Caco-2 (cell line): ENCODE data around the gene UFSP1. TPM values are rescaled to one million over a fixed set of nuclear protein-coding genes. Genes with fewer than 3 reads are reported as not detected.
A peak's percentile ranks its signal among the peaks of the same experiment; 100 is the strongest.
"Not testable (repeated sequence)": the region's sequence is repeated elsewhere in the genome, so short reads cannot be mapped to it uniquely, and the experiment has no call there.

ENCODE experiments used
- BruUV-seq: library from RNA; stranded (reverse); fragments of 400-500 nt; replicated peaks from 2 replicates; lab custom pipeline; 2021; lab: Mats Ljungman, UMichigan
- CTCF ChIA-PET: fragments of 300-600 bp; sonication (Branson Sonifier 250); formaldehyde crosslinking; loops from one replicate; lab custom pipeline; 2022; ENCODE audit warnings: antibody characterized with exemption; lab: Charles Lee
- POLR2A ChIA-PET: fragments of 300-600 bp; sonication (Branson Sonifier 250); formaldehyde crosslinking; loops from one replicate; lab custom pipeline; 2022; ENCODE audit warnings: antibody characterized with exemption; lab: Charles Lee
- DNase-seq, 2 experiments: peaks; one replicate each; pipeline versions ENCODE4 v3.0.0 to v3.0.0-alpha.2; 2020 to 2022
- H3K27me3 ChIP-seq: replicated peaks from 2 replicates; pipeline ENCODE4 v1.6.0; 2011; ENCODE audit warnings: low read length; ENCODE audit not compliant: control insufficient read depth, insufficient read depth
- H3K36me3 ChIP-seq: 2 replicates; pipeline ENCODE4 v1.5.1; 2011; ENCODE audit warnings: low read length; ENCODE audit not compliant: control insufficient read depth, insufficient read depth
- H3K4me1 ChIP-seq: fragments of 250-450 bp; sonication (Bioruptor Pico); 2 replicates; pipeline ENCODE4 v1.5.1; 2020; ENCODE audit warnings: mild to moderate bottlenecking
- H3K4me3 ChIP-seq: 2 replicates; pipeline ENCODE4 v1.5.1; 2011; ENCODE audit warnings: low read depth, mild to moderate bottlenecking, control low read depth, low read length
- H3K9me3 ChIP-seq: fragments of 250-450 bp; sonication (Bioruptor Pico); 2 replicates; pipeline ENCODE4 v1.5.1; 2020; ENCODE audit warnings: mild to moderate bottlenecking, moderate library complexity
- H3K27ac Mint-ChIP-seq: one replicate; pipeline ENCODE4 v1.8.0; 2022; ENCODE audit warnings: mixed read lengths; ENCODE audit not compliant: unreplicated experiment
- H3K27me3 Mint-ChIP-seq: one replicate; pipeline ENCODE4 v1.8.0; 2022; ENCODE audit warnings: mixed read lengths; ENCODE audit not compliant: insufficient read depth, unreplicated experiment
- H3K36me3 Mint-ChIP-seq: one replicate; pipeline ENCODE4 v1.8.0; 2022; ENCODE audit warnings: mild to moderate bottlenecking, mixed read lengths; ENCODE audit not compliant: insufficient read depth, unreplicated experiment
- H3K4me1 Mint-ChIP-seq: one replicate; pipeline ENCODE4 v1.8.0; 2022; ENCODE audit warnings: low read depth, mixed read lengths; ENCODE audit not compliant: unreplicated experiment
- H3K4me3 Mint-ChIP-seq: one replicate; pipeline ENCODE4 v1.8.0; 2022; ENCODE audit warnings: mild to moderate bottlenecking, moderate library complexity, mixed read lengths; ENCODE audit not compliant: unreplicated experiment
- H3K9me3 Mint-ChIP-seq: one replicate; pipeline ENCODE4 v1.8.0; 2022; ENCODE audit warnings: mixed read lengths; ENCODE audit not compliant: unreplicated experiment
- CTCF ChIP-seq, 2 experiments: fragments of 200-600 bp in 1 of 2; IDR thresholded peaks; 1 replicate in 1 of 2; 2 replicates in 1 of 2; pipeline versions ENCODE4 v1.5.1 to v1.8.0; 2011 to 2022; ENCODE audit warnings: antibody characterized with exemption in 1 of 2, control low read depth in 1 of 2, inconsistent platforms in 1 of 2, low read depth in 1 of 2, low read length in 1 of 2, mild to moderate bottlenecking in 1 of 2, moderate library complexity in 1 of 2; ENCODE audit not compliant: insufficient read depth in 1 of 2, severe bottlenecking in 1 of 2, unreplicated experiment in 1 of 2
- intact Hi-C: fragments of 100-400 bp; cut with micrococcal nuclease; formaldehyde crosslinking; loops from one replicate; pipeline ENCODE4 v1.10.0; 2022; ENCODE audit not compliant: unreplicated experiment
- total RNA-seq: library from RNA; stranded (reverse); gene quantifications from 2 replicates; pipeline ENCODE4 v1.2.3, GENCODE V29; 2022

The UFSP1 gene
- total RNA-seq, 1 experiment from 2014 or later: 4.6 TPM

GRCh38 chr7:100921039-100921438, 31.5 kb upstream of the UFSP1 start:
- POLR2A ChIA-PET: interaction anchor here (0.6 kb wide), 1 partner anchor 17 kb away, joined by 3 read pairs; no protein-coding TSS in a partner anchor
- Mint-ChIP-seq H3K4me3 (no peak overlapping the region), H3K27me3 (no peaks in the 10 kb centered on the region), H3K9me3 (no peaks in the 10 kb centered on the region), H3K36me3 (no peaks in the 10 kb centered on the region), H3K27ac (no peak overlapping the region), H3K4me1 (peaks cover 25% of the 10 kb centered on the region)
- peaks cover 9% of the 10 kb centered on the region for H3K4me1 ChIP-seq
- intact Hi-C loops: no loop called here
- 0 out of 2 replicates have a peak, but pooled peaks cover 3% of the 10 kb centered on the region for H3K9me3 ChIP-seq
- no peaks in the 10 kb centered on the region for H3K36me3 ChIP-seq
- no peak for TF ChIP-seq CTCF (IDR thresholded peaks at IDR 0.05; ENCODE audit: insufficient read depth in 1 of 2, low read depth in 1 of 2, low read length in 1 of 2, severe bottlenecking in 1 of 2, unreplicated experiment in 1 of 2)
- no peaks in the 10 kb centered on the region for H3K27me3 ChIP-seq
- no TSS peak for BruUV-seq
- no peak for DNase-seq
- CTCF ChIA-PET: no interaction called here
- no peak overlapping the region for H3K4me3 ChIP-seq

- DNase-seq, H3K36me3 ChIP-seq, H3K27me3 Mint-ChIP-seq, H3K27me3 ChIP-seq, H3K4me3 ChIP-seq, H3K27ac Mint-ChIP-seq, H3K9me3 ChIP-seq, POLR2A ChIA-PET, H3K36me3 Mint-ChIP-seq, H3K4me1 ChIP-seq, H3K4me3 Mint-ChIP-seq, H3K9me3 Mint-ChIP-seq, BruUV-seq, CTCF ChIA-PET, intact Hi-C loops: not testable (repeated sequence)
- H3K4me1 Mint-ChIP-seq: peaks cover 30% of the 10 kb centered on the region
Measured at GRCh38 chr7:100919779-100920437, 30.4 kb upstream of the UFSP1 start.

- H3K9me3 ChIP-seq, DNase-seq, H3K9me3 Mint-ChIP-seq, H3K27ac Mint-ChIP-seq, H3K4me3 Mint-ChIP-seq, H3K36me3 Mint-ChIP-seq, H3K4me3 ChIP-seq, CTCF ChIA-PET, H3K27me3 ChIP-seq, POLR2A ChIA-PET, H3K27me3 Mint-ChIP-seq, BruUV-seq, H3K36me3 ChIP-seq, H3K4me1 ChIP-seq, intact Hi-C loops: not testable (repeated sequence)
- H3K4me1 Mint-ChIP-seq: peaks cover 32% of the 10 kb centered on the region
Measured at GRCh38 chr7:100919335-100919734, 29.8 kb upstream of the UFSP1 start.

- BruUV-seq: no TSS peak
- POLR2A ChIA-PET: no interaction called here
- CTCF ChIA-PET: no interaction called here
- Mint-ChIP-seq H3K4me3 (no peak overlapping the region), H3K9me3 (peaks cover 9% of the 10 kb centered on the region), H3K4me1 (peaks cover 26% of the 10 kb centered on the region), H3K36me3 (no peaks in the 10 kb centered on the region), H3K27me3 (no peaks in the 10 kb centered on the region), H3K27ac (peak overlapping the region; percentile 56)
- intact Hi-C loops: no loop called here
- H3K4me3 ChIP-seq: no peak overlapping the region
- no peak for TF ChIP-seq CTCF (IDR thresholded peaks at IDR 0.05; ENCODE audit: insufficient read depth in 1 of 2, low read depth in 1 of 2, low read length in 1 of 2, severe bottlenecking in 1 of 2, unreplicated experiment in 1 of 2)
- no peaks in the 10 kb centered on the region for H3K27me3 ChIP-seq
- H3K36me3 ChIP-seq: no peaks in the 10 kb centered on the region
- H3K9me3 ChIP-seq: no peaks in the 10 kb centered on the region
- DNase-seq: no peak
- peaks cover 35% of the 10 kb centered on the region for H3K4me1 ChIP-seq
Measured at GRCh38 chr7:100914879-100915447, 25.4 kb upstream of the UFSP1 start.
